ENCODE measurements around the gene HAO2.

The HAO2 gene

DNA sequence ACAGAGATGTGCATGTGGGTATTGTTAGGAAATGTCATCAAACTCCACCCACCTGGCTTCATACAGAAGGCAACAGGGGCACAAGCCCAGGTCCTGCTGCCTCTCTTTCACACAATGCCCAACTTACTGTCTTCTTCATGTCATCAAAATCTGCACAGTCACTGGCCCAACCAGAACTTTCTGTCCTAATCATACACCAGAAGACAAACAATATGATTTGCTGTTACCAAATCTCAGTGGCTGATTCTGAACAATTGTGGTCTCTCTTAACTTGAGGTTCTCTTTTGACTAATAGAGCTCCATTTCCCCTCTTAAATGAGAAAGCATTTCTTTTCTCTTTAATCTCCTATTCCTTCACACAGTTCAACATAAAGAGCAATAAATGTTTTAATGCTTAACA is 54.0 kb downstream of the HAO2 start:
- no peaks in the 10 kb centered on the region for H3K27me3 ChIP-seq (ENCODE audit: control insufficient read depth, insufficient read depth, low read length)
- no peak for DNase-seq (ENCODE audit: low read depth, low spot score)
- H3K27ac ChIP-seq (ENCODE audit: low read length), result no peak overlapping the region
- no peaks in the 10 kb centered on the region for H3K4me1 ChIP-seq (ENCODE audit: control insufficient read depth, insufficient read depth, low read length)
- no peaks in the 10 kb centered on the region for H3K36me3 ChIP-seq (ENCODE audit: control insufficient read depth, insufficient read depth, low read length)
- no peak overlapping the region for H3K4me3 ChIP-seq (ENCODE audit: low read length)
- no peaks in the 10 kb centered on the region for H3K9me3 ChIP-seq (ENCODE audit: control insufficient read depth, insufficient read depth, low read length)

DNA sequence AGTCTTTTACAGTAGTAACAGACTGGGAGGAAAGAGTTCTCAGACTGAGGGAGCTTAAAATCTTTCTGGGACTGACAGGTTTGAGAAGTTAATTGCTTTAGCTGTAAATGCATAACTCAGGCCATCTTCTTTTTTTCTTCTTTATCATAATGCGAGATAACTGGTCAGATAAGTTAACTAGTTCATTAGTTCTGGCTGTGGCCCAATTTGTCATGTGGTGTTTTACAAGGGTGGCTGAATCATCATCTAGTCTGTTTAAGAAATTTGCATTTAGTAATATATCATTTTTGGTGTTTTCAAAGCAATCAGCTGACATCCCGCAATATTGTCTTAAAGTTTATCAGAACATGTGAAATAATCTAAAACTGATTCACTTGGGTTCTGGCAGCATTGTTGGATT is 60.4 kb downstream of the HAO2 start:
- Histone ChIP-seq H3K9me3 (ENCODE audit: control insufficient read depth, insufficient read depth, low read length) (no peaks in the 10 kb centered on the region), H3K4me1 (ENCODE audit: control insufficient read depth, insufficient read depth, low read length) (no peaks in the 10 kb centered on the region), H3K4me3 (ENCODE audit: low read length) (no peak overlapping the region), H3K36me3 (ENCODE audit: control insufficient read depth, insufficient read depth, low read length) (no peaks in the 10 kb centered on the region), H3K27me3 (ENCODE audit: control insufficient read depth, insufficient read depth, low read length) (no peaks in the 10 kb centered on the region), H3K27ac (ENCODE audit: low read length) (no peak overlapping the region)
- no CpG with 5 or more reads among the region's 2 CpGs for WGBS (ENCODE audit: insufficient coverage, insufficient read length)
- DNase-seq (ENCODE audit: low read depth, low spot score), result no peak

DNA sequence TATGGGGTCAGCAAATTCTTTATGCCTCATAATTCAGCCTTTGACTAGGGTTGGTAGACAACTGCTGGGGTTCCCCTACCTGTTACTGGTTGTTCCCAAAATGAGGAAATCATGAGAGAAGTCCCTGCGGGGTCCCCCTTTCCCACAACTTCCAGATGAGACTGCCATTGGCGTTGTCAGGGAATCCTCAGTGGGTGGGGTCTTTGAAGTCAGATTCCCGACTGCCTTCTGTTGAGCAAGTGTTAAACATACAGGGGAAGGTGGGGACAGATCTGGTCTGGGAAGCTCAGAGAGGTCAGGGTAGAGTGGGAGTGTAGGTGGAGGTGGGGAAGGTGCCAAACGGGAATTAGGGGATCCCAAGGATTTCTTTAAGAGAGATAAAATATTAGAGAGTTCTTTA is 61.1 kb downstream of the HAO2 start:
- Histone ChIP-seq H3K27ac (ENCODE audit: low read length) (no peak overlapping the region), H3K4me1 (ENCODE audit: control insufficient read depth, insufficient read depth, low read length) (no peaks in the 10 kb centered on the region), H3K9me3 (ENCODE audit: control insufficient read depth, insufficient read depth, low read length) (no peaks in the 10 kb centered on the region), H3K4me3 (ENCODE audit: low read length) (no peak overlapping the region), H3K36me3 (ENCODE audit: control insufficient read depth, insufficient read depth, low read length) (no peaks in the 10 kb centered on the region), H3K27me3 (ENCODE audit: control insufficient read depth, insufficient read depth, low read length) (no peaks in the 10 kb centered on the region)
- no peak for DNase-seq (ENCODE audit: low read depth, low spot score)
- WGBS (ENCODE audit: insufficient coverage, insufficient read length), result no CpG with 5 or more reads among the region's 4 CpGs

GRCh38 chr1:119430486-119430885 is 61.9 kb downstream of the HAO2 start:
- DNase-seq (ENCODE audit: low read depth, low spot score), result no peak
- Histone ChIP-seq H3K27me3 (ENCODE audit: control insufficient read depth, insufficient read depth, low read length) (no peaks in the 10 kb centered on the region), H3K36me3 (ENCODE audit: control insufficient read depth, insufficient read depth, low read length) (no peaks in the 10 kb centered on the region), H3K4me3 (ENCODE audit: low read length) (no peak overlapping the region), H3K9me3 (ENCODE audit: control insufficient read depth, insufficient read depth, low read length) (no peaks in the 10 kb centered on the region), H3K4me1 (ENCODE audit: control insufficient read depth, insufficient read depth, low read length) (no peaks in the 10 kb centered on the region), H3K27ac (ENCODE audit: low read length) (no peak overlapping the region)
- WGBS (ENCODE audit: insufficient coverage, insufficient read length), result no CpG with 5 or more reads among the region's 2 CpGs

GRCh38 chr1:119431836-119432235 is 63.3 kb downstream of the HAO2 start:
- no peak overlapping the region for H3K27ac ChIP-seq (ENCODE audit: low read length)
- no peaks in the 10 kb centered on the region for H3K36me3 ChIP-seq (ENCODE audit: control insufficient read depth, insufficient read depth, low read length)
- no peak for DNase-seq (ENCODE audit: low read depth, low spot score)
- H3K9me3 ChIP-seq (ENCODE audit: control insufficient read depth, insufficient read depth, low read length), result no peaks in the 10 kb centered on the region
- no peaks in the 10 kb centered on the region for H3K4me1 ChIP-seq (ENCODE audit: control insufficient read depth, insufficient read depth, low read length)
- no peaks in the 10 kb centered on the region for H3K27me3 ChIP-seq (ENCODE audit: control insufficient read depth, insufficient read depth, low read length)
- no peak overlapping the region for H3K4me3 ChIP-seq (ENCODE audit: low read length)
- no CpG with 5 or more reads among the region's 3 CpGs for WGBS (ENCODE audit: insufficient coverage, insufficient read length)

- Histone ChIP-seq H3K36me3 (ENCODE audit: control insufficient read depth, insufficient read depth, low read length) (no peaks in the 10 kb centered on the region), H3K27me3 (ENCODE audit: control insufficient read depth, insufficient read depth, low read length) (no peaks in the 10 kb centered on the region), H3K4me1 (ENCODE audit: control insufficient read depth, insufficient read depth, low read length) (no peaks in the 10 kb centered on the region), H3K9me3 (ENCODE audit: control insufficient read depth, insufficient read depth, low read length) (no peaks in the 10 kb centered on the region), H3K4me3 (ENCODE audit: low read length) (no peak overlapping the region), H3K27ac (ENCODE audit: low read length) (no peak overlapping the region)
- no peak for DNase-seq (ENCODE audit: low read depth, low spot score)
- WGBS (ENCODE audit: insufficient coverage, insufficient read length), result no CpG with 5 or more reads among the region's 3 CpGs
Observed at GRCh38 chr1:119435052-119435451, 66.5 kb downstream of the HAO2 start.

DNA sequence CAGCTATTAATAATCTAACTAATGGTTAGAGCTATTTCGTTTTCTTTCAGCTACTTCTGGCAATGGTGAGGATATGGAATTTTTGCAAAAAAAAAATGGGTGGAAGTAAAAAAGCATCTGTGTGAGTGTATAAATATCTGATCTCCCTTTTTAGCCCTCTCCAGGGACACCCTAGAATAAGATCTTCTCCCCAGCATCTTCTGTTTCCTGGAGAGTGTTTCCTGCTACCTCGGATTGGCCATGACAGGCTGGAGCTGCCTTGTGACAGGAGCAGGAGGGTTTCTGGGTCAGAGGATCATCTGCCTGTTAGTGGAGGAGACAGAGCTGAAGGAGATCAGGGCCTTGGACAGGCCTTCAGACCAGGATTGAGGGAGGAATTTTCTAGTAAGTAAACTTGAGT is 70.2 kb downstream of the HAO2 start:
- no peak for DNase-seq (ENCODE audit: low read depth, low spot score)
- Histone ChIP-seq H3K4me3 (ENCODE audit: low read length) (no peak overlapping the region), H3K27me3 (ENCODE audit: control insufficient read depth, insufficient read depth, low read length) (no peaks in the 10 kb centered on the region), H3K36me3 (ENCODE audit: control insufficient read depth, insufficient read depth, low read length) (no peaks in the 10 kb centered on the region), H3K9me3 (ENCODE audit: control insufficient read depth, insufficient read depth, low read length) (no peaks in the 10 kb centered on the region), H3K4me1 (ENCODE audit: control insufficient read depth, insufficient read depth, low read length) (no peaks in the 10 kb centered on the region), H3K27ac (ENCODE audit: low read length) (no peak overlapping the region)
- no CpG with 5 or more reads among the region's 2 CpGs for WGBS (ENCODE audit: insufficient coverage, insufficient read length)

DNA sequence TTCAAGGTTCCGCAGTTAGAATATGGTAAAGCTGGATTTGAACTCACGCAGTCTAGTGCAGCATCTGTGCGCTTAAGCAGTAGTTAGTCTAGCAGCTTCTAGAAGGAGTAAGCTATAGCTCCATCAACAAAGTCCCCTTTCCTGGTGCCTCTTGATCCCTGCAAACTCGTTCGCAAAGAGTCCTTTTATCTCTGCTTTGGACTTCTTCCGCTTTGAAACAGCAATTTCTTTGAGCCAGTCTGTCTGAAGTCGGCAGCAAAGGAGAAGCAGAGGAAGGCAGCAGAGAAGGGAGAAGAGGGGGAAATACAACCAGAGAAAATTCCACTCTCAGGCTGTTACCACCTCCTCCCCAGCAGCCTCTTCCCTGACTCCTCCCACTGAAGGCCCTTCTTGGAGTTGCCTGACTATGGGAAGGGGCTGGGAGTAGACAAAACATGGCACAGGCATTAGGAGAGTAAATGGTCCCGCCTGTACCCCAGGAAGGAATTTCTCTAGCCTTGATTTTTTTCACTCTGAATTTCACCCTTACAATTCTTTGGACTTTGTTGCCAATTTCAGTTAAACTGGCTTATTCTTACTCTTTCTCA is 72.2 kb downstream of the HAO2 start:
- Histone ChIP-seq H3K4me3 (ENCODE audit: low read length) (no peak overlapping the region), H3K4me1 (ENCODE audit: control insufficient read depth, insufficient read depth, low read length) (no peaks in the 10 kb centered on the region), H3K27ac (ENCODE audit: low read length) (no peak overlapping the region), H3K27me3 (ENCODE audit: control insufficient read depth, insufficient read depth, low read length) (no peaks in the 10 kb centered on the region), H3K36me3 (ENCODE audit: control insufficient read depth, insufficient read depth, low read length) (no peaks in the 10 kb centered on the region), H3K9me3 (ENCODE audit: control insufficient read depth, insufficient read depth, low read length) (no peaks in the 10 kb centered on the region)
- no CpG with 5 or more reads among the region's 8 CpGs for WGBS (ENCODE audit: insufficient coverage, insufficient read length)
- DNase-seq (ENCODE audit: low read depth, low spot score), result no peak

- no peak overlapping the region for H3K4me3 ChIP-seq (ENCODE audit: low read length)
- H3K27ac ChIP-seq (ENCODE audit: low read length), result no peak overlapping the region
- no peaks in the 10 kb centered on the region for H3K27me3 ChIP-seq (ENCODE audit: control insufficient read depth, insufficient read depth, low read length)
- DNase-seq (ENCODE audit: low read depth, low spot score), result no peak
- H3K4me1 ChIP-seq (ENCODE audit: control insufficient read depth, insufficient read depth, low read length), result no peaks in the 10 kb centered on the region
- no CpG with 5 or more reads among the region's 6 CpGs for whole genome bisulfite sequencing (ENCODE audit: insufficient coverage, insufficient read length)
- H3K36me3 ChIP-seq (ENCODE audit: control insufficient read depth, insufficient read depth, low read length), result no peaks in the 10 kb centered on the region
- H3K9me3 ChIP-seq (ENCODE audit: control insufficient read depth, insufficient read depth, low read length), result no peaks in the 10 kb centered on the region
Observed at GRCh38 chr1:119442756-119443155, 74.2 kb downstream of the HAO2 start.

Measured in iPS DF 6.9 (cell line).